H1 (cell line): ENCODE measurements around the gene MGST3. TPM values are rescaled to one million over a fixed set of nuclear protein-coding genes. Genes with fewer than 3 reads are reported as not detected.
"Not testable (repeated sequence)": the region's sequence is repeated elsewhere in the genome, so short reads cannot be mapped to it uniquely, and the experiment has no call there.

Experiments used
- CTCF ChIA-PET: fragments of 300-600 bp; sonication (Branson Sonifier 250); formaldehyde crosslinking; loops from one replicate; lab custom pipeline; 2021; ENCODE audit not compliant: partially characterized antibody; lab: Charles Lee
- POLR2A ChIA-PET: fragments of 300-600 bp; sonication (Branson Sonifier 250); formaldehyde crosslinking; loops from one replicate; lab custom pipeline; 2021; ENCODE audit warnings: inconsistent platforms; ENCODE audit not compliant: partially characterized antibody; lab: Charles Lee
- DNase-seq, 2 experiments: peaks; one replicate each; pipeline versions ENCODE4 v3.0.0 to v3.0.0-alpha.2; 2010 to 2022; ENCODE audit warnings: low spot score in 2 of 2, low read depth in 1 of 2, mixed read lengths in 1 of 2
- FAIRE-seq: peaks from 2 replicates; lab custom pipeline; 2011; peaks lifted over from hg19 to GRCh38; lab: Jason Lieb, UNC
- H2AFZ ChIP-seq: 2 replicates; pipeline ENCODE4 v1.8.1; 2012; ENCODE audit warnings: low read length, inconsistent platforms
- H2AK5ac ChIP-seq: 2 replicates; pipeline ENCODE4 v1.6.1; 2013; ENCODE audit warnings: low read depth, low read length
- H2BK120ac ChIP-seq: replicated peaks from 2 replicates; pipeline ENCODE3; 2013; ENCODE audit warnings: low read depth, low read length, inconsistent platforms
- H2BK12ac ChIP-seq: 2 replicates; pipeline ENCODE4 v1.6.1; 2013; ENCODE audit warnings: low read depth, low read length
- H2BK15ac ChIP-seq: 2 replicates; pipeline ENCODE4 v1.6.1; 2013; ENCODE audit warnings: low read length
- H2BK20ac ChIP-seq: 2 replicates; pipeline ENCODE4 v1.6.1; 2013; ENCODE audit warnings: low read length
- H2BK5ac ChIP-seq: 2 replicates; pipeline ENCODE4 v1.6.1; 2013; ENCODE audit warnings: low read depth, low read length
- H3K14ac ChIP-seq: 2 replicates; pipeline ENCODE4 v1.6.1; 2013; ENCODE audit warnings: inconsistent platforms; ENCODE audit not compliant: insufficient read length
- H3K18ac ChIP-seq: 2 replicates; pipeline ENCODE4 v1.6.1; 2013; ENCODE audit warnings: low read length; ENCODE audit errors: extremely low read depth
- H3K23ac ChIP-seq: 2 replicates; pipeline ENCODE4 v1.6.1; 2013; ENCODE audit warnings: inconsistent platforms; ENCODE audit not compliant: insufficient read length
- H3K23me2 ChIP-seq: 2 replicates; pipeline ENCODE4 v1.6.1; 2013; ENCODE audit warnings: low read depth, low read length
- H3K27ac ChIP-seq: 2 replicates; pipeline ENCODE4 v1.6.1; 2011; ENCODE audit warnings: low read depth, low read length, inconsistent platforms
- H3K27me3 ChIP-seq, 4 experiments: replicated peaks in 1 of 4; 1 replicate in 1 of 4; 2 replicates in 3 of 4; pipeline versions ENCODE4 v1.6.1 to v1.8.1; 2011 to 2013; ENCODE audit warnings: low read length in 3 of 4, mild to moderate bottlenecking in 3 of 4, inconsistent platforms in 2 of 4, mixed read lengths in 2 of 4, moderate library complexity in 1 of 4; ENCODE audit not compliant: control insufficient read depth in 3 of 4, insufficient read depth in 3 of 4; ENCODE audit errors: extremely low read depth in 1 of 4
- H3K36me3 ChIP-seq, 4 experiments: 2 replicates each; pipeline versions ENCODE4 v1.6.1 to v1.8.1; 2011 to 2013; ENCODE audit warnings: mild to moderate bottlenecking in 4 of 4, low read length in 3 of 4, moderate library complexity in 2 of 4, control low read depth in 1 of 4, inconsistent platforms in 1 of 4; ENCODE audit not compliant: insufficient read depth in 4 of 4, control insufficient read depth in 2 of 4
- H3K4ac ChIP-seq: replicated peaks from 2 replicates; pipeline ENCODE3; 2013; ENCODE audit warnings: low read length, low read depth, mixed read lengths, inconsistent platforms; ENCODE audit not compliant: insufficient read length
- H3K4me1 ChIP-seq, 4 experiments: replicated peaks in 1 of 4; 1 replicate in 1 of 4; 2 replicates in 3 of 4; pipeline versions ENCODE4 v1.6.1 to v1.8.1; 2011 to 2013; ENCODE audit warnings: low read length in 3 of 4, inconsistent platforms in 2 of 4, mixed read lengths in 1 of 4; ENCODE audit not compliant: insufficient read depth in 4 of 4, control insufficient read depth in 3 of 4
- H3K4me2 ChIP-seq, 2 experiments: 2 replicates each; pipeline versions ENCODE4 v1.6.1 to v1.8.1; 2011 to 2013; ENCODE audit warnings: low read depth in 2 of 2, low read length in 2 of 2, control low read depth in 1 of 2, inconsistent platforms in 1 of 2, mild to moderate bottlenecking in 1 of 2; ENCODE audit not compliant: insufficient read depth in 1 of 2
- H3K4me3 ChIP-seq, 4 experiments: fragments of 200-600, 300-600 bp in 1 of 4; sonication (generic), shearing (Covaris generic), sonication (Bioruptor Twin) in 1 of 4; 2 replicates each; pipeline versions ENCODE4 v1.5.1 to v1.8.1; 2011 to 2016; ENCODE audit warnings: low read length in 4 of 4, low read depth in 3 of 4, control low read depth in 2 of 4, inconsistent platforms in 2 of 4, mild to moderate bottlenecking in 2 of 4, mixed read lengths in 1 of 4, moderate library complexity in 1 of 4; ENCODE audit not compliant: insufficient read depth in 2 of 4; ENCODE audit errors: extremely low read depth in 1 of 4
- H3K56ac ChIP-seq: replicated peaks from 2 replicates; pipeline ENCODE3; 2013; ENCODE audit warnings: low read depth, mild to moderate bottlenecking, mixed read lengths, low read length, inconsistent platforms; ENCODE audit not compliant: insufficient read length
- H3K79me1 ChIP-seq: 2 replicates; pipeline ENCODE4 v1.6.1; 2013; ENCODE audit warnings: low read depth, low read length, control low read depth
- H3K79me2 ChIP-seq, 2 experiments: 2 replicates each; pipeline versions ENCODE4 v1.6.1 to v1.8.1; 2012 to 2013; ENCODE audit warnings: low read length in 2 of 2, mild to moderate bottlenecking in 2 of 2, inconsistent platforms in 1 of 2; ENCODE audit not compliant: insufficient read depth in 2 of 2, control insufficient read depth in 1 of 2
- H3K9ac ChIP-seq, 4 experiments: replicated peaks in 1 of 4; 1 replicate in 1 of 4; 2 replicates in 3 of 4; pipeline versions ENCODE4 v1.6.1 to v1.8.1; 2011 to 2013; ENCODE audit warnings: low read depth in 3 of 4, low read length in 3 of 4, control low read depth in 2 of 4, mild to moderate bottlenecking in 2 of 4, moderate library complexity in 2 of 4, inconsistent platforms in 1 of 4; ENCODE audit errors: extremely low read depth in 1 of 4
- H3K9me3 ChIP-seq, 2 experiments: 2 replicates each; pipeline versions ENCODE4 v1.6.1 to v1.8.1; 2012 to 2013; ENCODE audit warnings: mild to moderate bottlenecking in 2 of 2, moderate library complexity in 2 of 2, control low read depth in 1 of 2, inconsistent platforms in 1 of 2, low read depth in 1 of 2, low read length in 1 of 2, mixed read lengths in 1 of 2; ENCODE audit not compliant: insufficient read depth in 2 of 2
- H4K20me1 ChIP-seq, 2 experiments: replicated peaks in 1 of 2; 2 replicates each; pipeline versions ENCODE3 to v1.8.1; 2011 to 2013; ENCODE audit warnings: inconsistent platforms in 2 of 2, low read length in 2 of 2, mild to moderate bottlenecking in 1 of 2; ENCODE audit not compliant: insufficient read depth in 2 of 2, control insufficient read depth in 1 of 2
- H4K5ac ChIP-seq: 2 replicates; pipeline ENCODE4 v1.6.1; 2013; ENCODE audit warnings: low read length, low read depth, mixed read lengths, inconsistent platforms; ENCODE audit not compliant: insufficient read length
- H4K8ac ChIP-seq: 2 replicates; pipeline ENCODE4 v1.8.0; 2013; ENCODE audit warnings: mild to moderate bottlenecking, moderate library complexity, low read length, inconsistent platforms; ENCODE audit not compliant: insufficient read depth; ENCODE audit errors: extremely low read depth
- H4K91ac ChIP-seq: replicated peaks from 2 replicates; pipeline ENCODE3; 2013; ENCODE audit warnings: low read length, mixed read lengths, inconsistent platforms; ENCODE audit not compliant: insufficient read length
- NRF1 ChIP-seq: IDR thresholded peaks from 2 replicates; pipeline ENCODE4 v1.6.1; 2011; ENCODE audit warnings: mild to moderate bottlenecking, low read depth, low read length, improper control_type of control experiment
- POU5F1 ChIP-seq: IDR thresholded peaks from 2 replicates; pipeline ENCODE4 v1.6.1; 2011; ENCODE audit warnings: low read depth, mild to moderate bottlenecking, low read length, moderate library complexity
- RBBP5 ChIP-seq: IDR thresholded peaks from 2 replicates; pipeline ENCODE4 v1.7.1; 2012; ENCODE audit warnings: low read depth, mild to moderate bottlenecking, inconsistent platforms, low read length, moderate library complexity, borderline replicate concordance
- ZNF274 ChIP-seq: IDR thresholded peaks from 2 replicates; pipeline ENCODE4 v1.7.0; 2012; ENCODE audit warnings: low read length, borderline replicate concordance; ENCODE audit errors: extremely low read depth
- WGBS, 2 experiments: shearing (Covaris generic) in 1 of 2; methylation state at CpG; one replicate each; pipeline versions ENCODE4 v1.1.6 to v1.1.7; 2013 to 2015; ENCODE audit warnings: low lambda C conversion rate in 2 of 2, mixed read lengths in 2 of 2, inconsistent platforms in 1 of 2, low coverage in 1 of 2, missing lambda C conversion rate in 1 of 2; ENCODE audit not compliant: insufficient replicate concordance in 2 of 2, insufficient coverage in 1 of 2, insufficient read length in 1 of 2; ENCODE audit errors: extremely low coverage in 1 of 2, missing lambda C conversion rate in 1 of 2; 5-methylcytosine and 5-hydroxymethylcytosine counted together
- polyA plus RNA-seq, 7 experiments: library from polyadenylated mRNA; depleted of rRNA in 3 of 7; stranded (reverse) in 5 of 7; unstranded in 2 of 7; fragments of >200 nt in 5 of 7; fragments of 200-250 nt in 2 of 7; gene quantifications; 1 replicate in 5 of 7; 2 replicates in 1 of 7; 4 replicates in 1 of 7; pipeline versions ENCODE4 v1.2.1 to v1.2.3, GENCODE V29; 2011 to 2013; ENCODE audit warnings: missing spikeins in 2 of 7, mixed read lengths in 2 of 7
- total RNA-seq: library from RNA; stranded (reverse); fragmentation: NEBNext Ultra II Directional; extraction: Animal tissue kit (Norgen Biotek cat#: 25700); gene quantifications from 2 replicates; pipeline ENCODE4 v1.2.1, GENCODE V29; 2021

MGST3 gene
- total and polyA plus RNA-seq, 2 of the 8 experiments (the other 6 are each of a cell fraction or from before 2014, with no cell fraction given): 124 to 257 TPM

DNA sequence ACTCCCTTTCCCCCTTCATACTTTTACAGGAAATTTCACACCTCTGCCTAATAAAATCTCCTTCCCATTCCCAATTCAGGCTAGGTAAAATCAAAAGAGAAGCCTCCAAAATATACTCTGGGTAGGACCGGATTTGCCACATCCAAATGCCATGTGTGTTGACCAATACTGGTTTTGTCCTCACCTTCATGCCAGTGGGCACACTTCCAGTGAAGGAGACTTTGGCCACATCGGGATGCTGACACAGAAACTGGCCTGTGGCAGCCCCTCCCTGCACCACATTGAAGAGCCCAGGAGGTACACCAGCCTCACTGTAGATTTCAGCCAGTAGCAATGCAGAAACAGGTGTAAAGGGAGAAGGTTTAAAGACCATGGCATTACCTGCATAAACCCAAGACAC is 49.3 kb downstream of the MGST3 start (continued):
- no peak for TF ChIP-seq ZNF274
- TF ChIP-seq POU5F1: no peak
- TF ChIP-seq RBBP5: no peak
- TF ChIP-seq NRF1: no peak

DNA sequence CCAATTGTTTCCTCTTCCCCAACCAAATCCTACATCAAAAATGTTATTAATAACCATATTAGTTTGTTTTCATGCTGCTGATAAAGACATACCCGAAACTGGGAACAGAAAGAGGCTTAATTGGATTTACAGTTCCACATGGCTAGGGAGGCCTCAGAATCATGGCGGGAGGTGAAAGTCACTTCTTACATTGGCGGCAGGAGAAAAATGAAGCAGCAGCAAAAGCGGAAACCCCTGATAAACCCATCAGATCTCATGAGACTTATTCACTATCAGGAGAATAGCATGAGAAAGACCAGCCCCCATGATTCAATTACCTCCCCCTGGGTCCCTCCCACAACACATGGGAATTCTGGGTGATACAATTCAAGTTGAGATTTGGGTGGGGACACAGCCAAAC is 49.7 kb downstream of the MGST3 start:
- H4K8ac ChIP-seq, H3K4me2 ChIP-seq, H3K79me2 ChIP-seq, DNase-seq, H3K4me3 ChIP-seq, H3K79me1 ChIP-seq, H3K4ac ChIP-seq, H4K5ac ChIP-seq, H4K20me1 ChIP-seq, H2BK12ac ChIP-seq, POLR2A ChIA-PET, H3K27me3 ChIP-seq, H4K91ac ChIP-seq, H2BK15ac ChIP-seq, H2AK5ac ChIP-seq, H3K14ac ChIP-seq, H3K18ac ChIP-seq, H2BK20ac ChIP-seq, H3K23ac ChIP-seq, H3K27ac ChIP-seq, FAIRE-seq, H2BK5ac ChIP-seq, H2BK120ac ChIP-seq, H3K23me2 ChIP-seq, H3K9ac ChIP-seq, H3K56ac ChIP-seq, H2AFZ ChIP-seq, H3K9me3 ChIP-seq, H3K4me1 ChIP-seq: not testable (repeated sequence)
- CTCF ChIA-PET: interaction anchor here (1.0 kb wide), 1 partner anchor 18 kb away, joined by 3 read pairs; the partner anchor contains the start of gene ALDH9A1
- H3K36me3 ChIP-seq: peaks cover 7 to 46% (median 25%) of the 10 kb centered on the region in 4 experiments; a peak in 7 of 8 replicates
- 89% methylated on average over 4 of the region's 4 CpGs; no CpG with 5 or more reads in 1 of the 2 experiments for WGBS, 2 experiments
